HG03135 (cell line): ENCODE measurements around the gene ANO9.

Experiments
- ATAC-seq: cut with Tn5 transposase; IDR thresholded peaks from one replicate; pipeline ENCODE4 v1.9.1; 2021; ENCODE audit warnings: mild to moderate bottlenecking, moderate library complexity; ENCODE audit not compliant: unreplicated experiment

The ANO9 gene, protein sequence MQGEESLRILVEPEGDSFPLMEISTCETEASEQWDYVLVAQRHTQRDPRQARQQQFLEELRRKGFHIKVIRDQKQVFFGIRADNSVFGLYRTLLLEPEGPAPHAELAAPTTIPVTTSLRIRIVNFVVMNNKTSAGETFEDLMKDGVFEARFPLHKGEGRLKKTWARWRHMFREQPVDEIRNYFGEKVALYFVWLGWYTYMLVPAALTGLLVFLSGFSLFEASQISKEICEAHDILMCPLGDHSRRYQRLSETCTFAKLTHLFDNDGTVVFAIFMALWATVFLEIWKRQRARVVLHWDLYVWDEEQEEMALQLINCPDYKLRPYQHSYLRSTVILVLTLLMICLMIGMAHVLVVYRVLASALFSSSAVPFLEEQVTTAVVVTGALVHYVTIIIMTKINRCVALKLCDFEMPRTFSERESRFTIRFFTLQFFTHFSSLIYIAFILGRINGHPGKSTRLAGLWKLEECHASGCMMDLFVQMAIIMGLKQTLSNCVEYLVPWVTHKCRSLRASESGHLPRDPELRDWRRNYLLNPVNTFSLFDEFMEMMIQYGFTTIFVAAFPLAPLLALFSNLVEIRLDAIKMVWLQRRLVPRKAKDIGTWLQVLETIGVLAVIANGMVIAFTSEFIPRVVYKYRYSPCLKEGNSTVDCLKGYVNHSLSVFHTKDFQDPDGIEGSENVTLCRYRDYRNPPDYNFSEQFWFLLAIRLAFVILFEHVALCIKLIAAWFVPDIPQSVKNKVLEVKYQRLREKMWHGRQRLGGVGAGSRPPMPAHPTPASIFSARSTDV

DNA sequence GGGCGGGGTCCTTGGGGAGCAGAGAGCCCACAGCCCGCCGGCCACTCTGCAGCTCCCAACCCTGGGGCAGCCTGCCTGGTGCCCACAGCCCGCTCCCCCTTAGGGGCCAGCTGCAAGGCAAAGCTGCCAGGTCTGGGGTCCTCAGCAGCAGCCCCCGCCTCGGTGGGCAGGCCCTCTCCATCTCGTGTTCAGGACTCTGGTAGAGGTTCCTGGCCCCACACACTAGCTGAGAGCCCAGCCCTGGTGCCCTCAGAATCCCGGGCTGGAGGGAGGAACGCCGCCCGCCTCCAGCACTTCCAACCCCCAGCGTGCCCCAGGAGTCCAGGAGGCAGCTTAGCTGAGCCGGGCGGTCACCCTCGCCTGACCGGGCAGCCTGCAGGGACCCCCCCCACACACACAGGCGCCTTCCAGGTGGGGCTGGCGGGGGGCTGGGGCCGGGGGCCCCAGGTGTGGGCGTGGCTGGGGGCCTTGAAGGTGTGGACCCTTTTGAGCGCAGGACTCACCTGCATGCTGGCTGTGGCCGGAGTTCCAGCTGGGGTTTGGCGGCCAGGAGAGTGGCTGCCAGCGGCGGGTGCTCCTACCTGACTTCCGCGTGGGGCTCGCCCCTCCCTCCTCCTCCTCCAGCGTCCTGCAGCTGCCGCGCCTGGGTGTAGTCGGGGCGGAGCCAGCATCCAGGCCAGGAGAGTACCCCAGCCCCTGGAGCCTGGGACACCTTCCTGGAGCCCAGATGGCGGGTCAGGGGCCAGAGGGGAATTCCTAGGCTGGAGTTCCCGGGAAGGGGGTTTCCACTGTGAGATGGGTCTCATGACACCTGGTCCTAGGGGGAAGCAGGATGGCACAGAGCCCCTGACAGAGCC lies at the start of gene ANO9:
TSS of gene ANO9 (minus strand) at position 594 of the 857 bp plus-strand sequence. CDS start at position 509, 85 bp downstream.
- ATAC-seq = no peak

DNA sequence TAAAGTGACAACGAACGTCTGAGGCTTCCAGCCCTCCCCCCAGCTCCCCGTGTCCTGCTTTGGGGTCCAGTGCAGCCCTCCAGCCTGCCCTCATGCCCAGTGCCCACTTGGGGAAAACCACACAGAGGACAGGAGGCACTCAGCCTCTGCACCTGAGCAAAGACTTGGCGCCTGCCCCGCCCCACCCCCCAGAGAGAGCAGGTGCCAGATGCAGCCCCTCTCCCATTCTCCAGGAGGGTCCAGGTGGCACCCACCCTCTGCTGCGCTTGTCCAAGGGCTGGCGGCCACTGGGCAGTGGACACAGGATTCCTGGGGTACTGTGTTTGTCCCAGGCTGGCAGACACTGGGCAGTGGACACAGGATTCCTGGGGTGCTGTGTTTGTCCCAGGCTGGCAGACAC lies 49.5 kb upstream of the ANO9 start:
- ATAC-seq = no peak

DNA sequence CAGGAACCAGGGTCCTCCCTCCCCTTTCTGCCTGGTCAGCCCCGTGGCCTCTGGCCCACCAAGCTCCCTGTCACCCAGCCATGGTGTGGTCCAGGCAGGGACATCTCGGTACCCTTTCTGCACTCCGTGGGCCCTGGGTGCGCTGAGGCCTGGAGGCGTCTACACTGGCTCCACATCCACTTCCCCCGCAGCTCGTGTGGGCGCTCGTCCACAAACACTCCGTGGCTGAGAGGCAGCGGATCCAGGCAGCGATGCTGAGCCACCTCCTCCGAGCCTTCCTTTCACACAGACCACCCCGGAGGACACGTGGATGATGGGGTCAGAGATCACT lies 49.1 kb upstream of the ANO9 start:
- ATAC-seq = no peak

DNA sequence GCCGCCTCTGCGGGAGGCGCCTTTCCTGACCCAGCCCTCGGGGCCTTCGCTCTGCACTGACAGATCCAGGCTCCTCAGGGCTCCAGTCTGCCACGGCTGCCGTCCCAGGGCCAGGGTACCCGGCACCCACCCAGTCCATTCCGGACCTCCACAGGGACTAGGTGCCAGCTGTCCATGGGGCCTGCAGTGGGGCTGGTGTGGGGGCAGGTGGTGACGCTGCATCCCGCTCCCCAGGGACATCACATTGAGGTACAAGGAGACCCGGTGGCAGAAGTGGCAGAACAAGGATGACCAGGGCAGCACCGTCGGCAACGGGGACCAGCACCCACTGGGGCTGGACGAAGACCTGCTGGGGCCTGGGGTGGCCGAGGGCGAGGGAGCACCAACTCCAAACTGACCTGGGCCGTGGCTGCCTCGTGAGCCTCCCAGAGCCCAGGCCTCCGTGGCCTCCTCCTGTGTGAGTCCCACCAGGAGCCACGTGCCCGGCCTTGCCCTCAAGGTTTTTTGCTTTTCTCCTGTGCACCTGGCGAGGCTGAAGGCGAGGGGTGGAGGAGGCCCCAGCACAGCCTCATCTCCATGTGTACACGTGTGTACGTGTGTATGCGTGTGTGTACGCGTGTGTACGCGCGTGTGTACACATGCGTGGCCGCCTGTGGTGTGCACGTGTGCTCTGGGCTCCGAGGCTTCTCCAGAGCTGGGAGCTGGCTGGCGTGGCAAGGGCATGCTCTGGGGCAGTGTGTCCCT lies 48.5 kb upstream of the ANO9 start:
- ATAC-seq = no peak

DNA sequence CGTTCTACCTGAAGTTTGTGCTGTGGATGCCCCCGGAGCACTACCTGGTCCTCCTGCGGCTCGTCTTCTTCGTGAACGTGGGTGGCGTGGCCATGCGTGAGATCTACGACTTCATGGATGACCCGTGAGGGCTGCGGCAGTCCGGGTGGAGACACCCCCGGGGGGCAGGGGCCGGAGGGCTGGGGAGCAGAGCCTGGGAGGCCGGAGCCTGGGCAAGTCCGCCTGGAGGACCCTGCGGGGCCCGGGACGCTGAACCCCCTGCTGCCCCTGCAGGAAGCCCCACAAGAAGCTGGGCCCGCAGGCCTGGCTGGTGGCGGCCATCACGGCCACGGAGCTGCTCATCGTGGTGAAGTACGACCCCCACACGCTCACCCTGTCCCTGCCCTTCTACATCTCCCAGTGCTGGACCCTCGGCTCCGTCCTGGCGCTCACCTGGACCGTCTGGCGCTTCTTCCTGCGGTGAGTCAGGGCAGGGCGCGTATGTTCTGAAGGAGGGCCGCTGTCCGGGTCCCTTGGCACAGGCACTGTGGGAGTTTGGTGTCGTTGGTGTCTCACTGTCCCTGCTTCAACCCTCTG lies 47.9 kb upstream of the ANO9 start:
- no peak for ATAC-seq

DNA sequence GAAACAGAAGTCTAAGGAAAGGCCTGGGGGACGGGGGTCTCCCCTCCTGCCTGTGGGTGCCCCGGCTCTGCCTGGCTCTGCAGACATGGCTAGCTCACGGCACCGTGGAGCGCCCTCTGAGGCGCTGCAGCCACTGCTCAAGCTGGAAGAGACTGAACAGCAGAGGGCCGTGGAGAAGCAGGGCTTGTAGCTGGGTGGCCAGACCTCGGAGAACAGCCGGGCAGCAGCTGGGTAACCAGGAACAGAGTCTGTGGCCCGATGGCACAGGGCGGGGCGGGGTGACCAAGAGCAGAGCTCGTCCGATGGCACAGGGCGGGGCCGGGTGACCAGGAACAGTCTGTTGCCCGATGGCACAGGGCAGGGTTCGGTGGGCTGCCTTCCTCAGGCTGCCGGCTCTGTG lies 47.2 kb upstream of the ANO9 start:
- ATAC-seq = no peak

DNA sequence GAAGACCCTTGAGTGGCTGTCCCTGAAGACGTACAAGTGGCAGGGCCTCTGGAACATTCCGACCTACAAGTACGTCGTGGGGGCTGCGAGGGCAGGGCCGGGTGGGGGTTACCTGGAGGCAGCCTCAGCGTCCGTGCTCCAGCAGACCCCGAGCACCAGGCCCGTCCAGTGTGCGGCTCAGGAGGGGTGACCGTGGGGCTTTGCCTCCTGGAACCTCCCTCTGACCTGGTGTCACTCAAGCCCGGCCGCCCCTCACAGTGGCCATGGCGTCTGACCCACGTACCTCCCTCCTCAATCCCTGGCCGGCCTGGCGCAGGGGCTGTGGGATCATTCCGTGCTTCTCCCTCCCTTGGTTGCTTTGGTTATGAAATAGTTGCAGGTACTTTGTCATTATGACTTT lies 46.8 kb upstream of the ANO9 start:
- ATAC-seq = no peak

DNA sequence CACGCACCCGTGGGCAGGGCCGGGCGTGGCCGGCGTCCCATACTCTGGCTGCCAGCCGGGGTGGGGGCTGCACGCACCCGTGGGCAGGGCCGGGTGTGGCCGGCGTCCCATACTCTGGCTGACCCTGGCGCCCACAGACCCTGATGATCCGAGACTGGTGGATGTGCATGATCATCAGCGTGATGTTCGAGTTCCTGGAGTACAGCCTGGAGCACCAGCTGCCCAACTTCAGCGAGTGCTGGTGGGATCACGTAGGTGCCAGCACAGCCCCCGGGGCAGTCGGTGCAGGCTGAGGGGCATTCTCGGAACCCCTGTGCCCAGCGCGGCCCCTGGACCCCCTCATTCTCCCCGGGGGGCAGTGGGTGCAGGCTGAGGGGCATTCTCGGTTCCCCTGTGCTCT lies 46.3 kb upstream of the ANO9 start:
- ATAC-seq = no peak

DNA sequence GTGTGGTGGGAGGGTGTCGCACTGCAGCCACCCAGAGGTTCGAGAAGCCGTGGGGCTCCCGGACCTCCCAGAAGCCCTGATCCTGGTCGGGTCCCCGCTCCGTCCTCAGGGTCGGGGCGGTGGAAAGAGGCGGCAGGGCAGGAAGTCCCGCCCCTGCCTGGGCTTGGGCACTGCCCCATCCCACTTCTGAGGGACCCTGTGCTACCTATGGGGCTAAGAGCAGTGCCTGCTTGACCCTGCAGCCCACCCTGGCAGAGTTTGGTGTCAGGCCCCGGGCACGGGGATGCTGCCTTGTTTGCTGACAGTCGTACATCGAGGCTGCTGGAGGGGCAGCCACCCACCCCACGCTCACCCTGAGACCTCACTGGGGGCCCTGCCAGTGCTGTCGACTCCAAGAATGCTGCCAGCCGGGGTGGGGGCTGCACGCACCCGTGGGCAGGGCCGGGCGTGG lies 45.8 kb upstream of the ANO9 start:
- ATAC-seq = no peak

DNA sequence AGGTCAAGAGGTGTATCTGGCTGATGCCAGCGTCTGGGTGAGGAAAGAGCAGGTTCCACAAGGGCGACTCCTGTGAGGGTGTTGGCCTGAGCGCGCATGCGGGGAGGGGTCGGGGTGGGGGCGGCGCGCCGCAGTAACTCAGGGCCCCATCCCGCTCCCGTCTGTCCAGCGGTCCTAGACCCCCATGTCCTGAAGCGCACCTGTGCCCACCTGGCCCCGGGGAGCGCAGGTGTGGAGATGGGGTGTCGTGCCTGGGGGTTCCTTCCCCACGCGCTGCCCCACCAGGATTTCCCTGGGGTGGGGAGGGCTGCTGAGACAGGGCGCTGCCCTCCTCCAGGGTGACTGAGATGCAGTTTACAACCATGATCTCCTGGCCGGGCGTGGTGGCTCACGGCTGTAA lies 44.4 kb upstream of the ANO9 start:
- no peak for ATAC-seq

DNA sequence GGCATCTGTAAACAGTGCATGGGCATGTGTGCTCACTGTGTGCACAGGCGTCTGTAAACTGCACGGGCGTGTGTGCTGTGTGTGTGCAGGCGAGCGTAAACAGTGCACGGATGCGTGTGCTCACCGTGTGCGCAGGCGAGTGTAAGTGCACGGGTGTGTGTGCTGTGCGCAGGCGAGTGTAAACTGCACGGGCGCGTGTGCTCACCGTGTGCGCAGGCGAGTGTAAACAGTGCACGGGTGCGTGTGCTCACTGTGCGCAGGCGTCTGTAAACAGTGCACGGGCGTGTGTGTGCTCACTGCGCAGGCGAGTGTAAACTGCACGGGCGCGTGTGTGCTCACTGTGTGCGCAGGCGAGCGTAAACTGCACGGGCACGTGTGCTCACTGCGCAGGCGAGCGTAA lies 42.8 kb upstream of the ANO9 start:
- ATAC-seq = no peak

DNA sequence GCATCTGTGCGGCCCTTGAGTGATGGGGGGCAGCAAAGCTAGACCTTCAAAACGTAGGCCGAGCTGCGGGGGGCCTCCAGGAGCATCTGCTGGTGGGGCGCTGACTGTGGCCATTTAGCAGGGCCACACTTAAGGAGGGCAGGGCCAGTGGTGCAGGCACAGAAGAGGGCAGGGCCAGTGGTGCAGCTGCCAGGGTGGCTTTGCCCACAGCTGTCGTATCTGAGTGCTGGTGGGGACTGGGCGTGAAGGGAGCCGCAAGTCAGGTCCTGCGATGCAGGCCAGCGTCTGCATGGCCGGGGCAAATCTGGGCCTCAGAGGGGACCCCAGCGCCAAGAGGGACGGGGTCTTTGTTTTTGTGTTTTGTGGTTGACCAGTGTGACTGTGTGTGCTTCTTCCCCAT lies 37.5 kb upstream of the ANO9 start:
- no peak for ATAC-seq

DNA sequence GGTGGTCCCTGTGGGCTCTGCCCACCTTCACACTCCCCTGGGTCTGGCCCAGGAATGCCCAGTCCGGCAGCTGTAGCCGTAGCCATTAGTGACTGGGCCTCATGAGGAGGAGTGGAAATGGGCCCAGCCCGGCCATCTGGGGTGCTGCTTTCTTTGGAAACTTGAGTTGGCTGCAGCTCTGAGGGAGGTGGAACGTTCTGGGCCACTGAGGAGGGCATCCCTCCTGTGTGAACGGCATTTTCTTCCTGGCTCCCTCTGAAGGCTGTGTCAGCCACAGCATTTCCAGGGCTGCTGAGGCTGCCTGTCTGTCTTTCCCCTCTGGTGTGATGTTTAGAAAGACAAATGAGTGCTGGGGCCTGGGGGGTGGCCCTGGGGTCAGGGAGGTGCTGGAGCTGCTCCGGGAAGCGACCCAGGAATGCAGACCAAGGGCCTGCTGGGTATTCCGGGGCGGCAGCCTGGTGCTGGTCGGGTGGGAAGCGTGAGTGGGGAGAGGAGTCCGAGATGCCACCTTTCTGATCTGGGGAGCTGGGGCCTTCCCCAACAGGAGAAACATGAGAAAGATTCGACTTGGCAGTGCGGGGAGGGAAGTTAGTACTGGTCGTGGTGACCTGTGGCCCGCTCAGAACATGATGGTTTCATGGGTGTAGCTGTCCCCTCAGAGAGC lies 35.4 kb upstream of the ANO9 start:
- no peak for ATAC-seq

DNA sequence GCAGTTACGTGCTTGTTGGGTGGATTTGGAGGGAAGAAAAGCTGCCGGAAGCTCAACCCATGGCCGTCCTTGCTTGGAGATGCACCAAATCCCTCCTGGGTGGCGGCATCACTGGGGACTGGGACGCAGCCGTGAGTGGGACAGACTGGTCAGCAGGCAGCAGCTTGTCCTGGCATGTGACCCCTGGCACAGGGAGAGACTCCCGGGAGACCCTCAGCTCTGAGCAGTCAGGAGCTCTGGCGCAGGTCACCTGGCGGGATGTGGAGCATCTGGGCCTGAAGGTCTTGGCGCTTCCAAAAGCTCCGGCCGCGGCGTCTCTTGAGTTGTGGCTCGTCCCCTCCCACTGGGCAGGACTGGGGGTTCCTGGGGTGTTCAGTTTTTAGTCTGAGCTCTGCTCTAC lies 34.6 kb upstream of the ANO9 start:
- ATAC-seq = no peak

DNA sequence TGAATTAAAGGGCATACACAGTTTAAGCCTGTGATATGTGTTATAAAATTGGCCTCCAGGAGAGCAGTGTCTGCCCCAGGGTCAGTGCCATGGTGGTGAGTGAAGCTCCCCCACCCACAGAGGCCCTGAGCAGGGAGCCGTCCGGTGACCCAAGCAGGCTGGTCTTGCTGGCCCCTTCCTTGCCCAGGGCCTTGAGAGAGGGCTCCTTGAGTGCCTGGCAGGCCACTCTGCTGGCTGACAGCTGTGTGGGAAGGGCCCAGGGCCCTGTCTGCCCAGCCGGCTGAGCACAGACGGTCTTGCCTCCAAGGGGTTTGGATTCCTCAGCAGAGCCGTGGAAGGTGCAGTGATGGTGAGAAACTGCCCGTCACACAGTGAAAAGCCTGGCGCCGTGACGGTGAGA lies 34.1 kb upstream of the ANO9 start:
- ATAC-seq = no peak

DNA sequence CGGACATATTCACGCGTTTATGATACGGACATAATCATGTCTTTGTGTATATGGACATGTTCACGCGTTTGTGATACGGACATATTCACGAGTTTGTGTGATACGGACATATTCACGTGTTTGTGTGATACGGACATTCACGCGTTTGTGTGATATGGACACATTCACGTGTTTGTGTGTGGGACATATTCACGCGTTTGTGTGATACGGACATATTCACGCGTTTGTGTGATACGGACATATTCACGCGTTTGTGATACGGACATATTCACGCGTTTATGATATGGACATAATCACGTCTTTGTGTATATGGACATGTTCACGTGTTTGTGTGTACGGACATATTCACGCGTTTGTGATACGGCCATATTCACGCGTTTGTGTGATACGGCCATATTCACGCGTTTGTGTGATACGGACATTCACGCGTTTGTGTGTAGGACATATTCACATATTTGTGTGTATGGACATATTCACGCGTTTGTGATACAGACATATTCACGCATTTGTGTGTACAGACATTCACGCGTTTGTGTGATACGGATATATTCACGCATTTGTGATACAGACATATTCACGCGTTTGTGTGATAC lies 33.2 kb upstream of the ANO9 start:
- ATAC-seq = no peak

DNA sequence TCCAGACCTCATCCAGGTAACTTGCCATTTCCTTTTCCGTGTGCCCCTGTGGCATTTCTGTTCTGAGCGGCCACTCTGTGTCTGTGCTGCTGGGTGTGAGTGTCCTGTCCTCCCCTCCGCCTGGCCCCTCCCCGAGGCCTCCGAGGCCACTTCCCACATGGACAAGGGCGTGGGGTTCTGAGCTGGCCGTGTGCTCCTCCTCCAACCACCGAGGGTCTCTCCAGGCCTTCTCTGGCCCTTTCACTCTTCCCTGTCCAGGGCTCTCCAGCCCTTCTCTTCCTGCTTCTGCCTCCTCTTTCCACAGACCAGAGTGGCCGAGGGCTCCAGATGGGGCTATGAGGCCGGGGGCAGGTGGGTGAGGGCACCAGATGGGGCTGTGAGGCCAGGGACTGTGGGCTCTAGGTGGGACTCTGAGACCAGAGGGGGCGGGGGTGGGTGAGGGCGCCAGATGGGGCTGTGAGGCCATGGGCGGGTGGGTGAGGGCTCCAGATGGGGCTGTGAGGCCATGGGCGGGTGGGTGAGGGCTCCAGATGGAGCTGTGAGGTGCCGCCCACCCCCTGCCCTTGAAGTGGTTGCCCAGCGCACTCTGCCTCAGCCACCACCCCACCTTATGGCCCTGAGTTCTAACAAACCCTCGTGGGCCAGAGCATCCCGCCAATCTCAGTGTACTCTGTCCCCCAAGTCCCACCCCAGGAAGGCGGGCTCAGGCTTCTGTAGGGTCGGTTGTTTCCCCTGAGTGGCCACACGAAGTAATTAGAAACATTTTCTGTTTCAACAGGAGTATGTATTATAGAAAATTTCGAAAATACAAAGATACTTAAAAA lies 32.4 kb upstream of the ANO9 start:
- ATAC-seq = no peak

DNA sequence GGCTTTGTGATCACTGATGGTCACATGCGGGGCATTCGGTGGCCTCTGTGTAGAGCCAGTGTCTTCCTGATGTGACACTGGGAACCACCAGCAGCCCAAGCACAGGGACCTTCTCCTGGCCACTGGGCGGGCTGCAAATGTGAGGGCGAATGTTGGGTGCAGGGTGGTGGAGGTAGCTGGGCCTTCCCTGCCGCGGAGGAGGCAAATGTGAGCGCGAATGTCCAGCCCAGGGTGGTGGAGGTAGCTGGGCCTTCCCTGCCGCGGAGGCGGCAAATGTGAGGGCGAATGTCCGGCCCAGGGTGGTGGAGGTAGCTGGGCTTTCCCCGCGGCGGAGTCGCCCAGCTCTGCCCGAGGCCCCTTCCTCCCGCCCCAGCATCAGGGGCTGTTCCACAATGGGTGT lies 31.6 kb upstream of the ANO9 start:
- no peak for ATAC-seq

DNA sequence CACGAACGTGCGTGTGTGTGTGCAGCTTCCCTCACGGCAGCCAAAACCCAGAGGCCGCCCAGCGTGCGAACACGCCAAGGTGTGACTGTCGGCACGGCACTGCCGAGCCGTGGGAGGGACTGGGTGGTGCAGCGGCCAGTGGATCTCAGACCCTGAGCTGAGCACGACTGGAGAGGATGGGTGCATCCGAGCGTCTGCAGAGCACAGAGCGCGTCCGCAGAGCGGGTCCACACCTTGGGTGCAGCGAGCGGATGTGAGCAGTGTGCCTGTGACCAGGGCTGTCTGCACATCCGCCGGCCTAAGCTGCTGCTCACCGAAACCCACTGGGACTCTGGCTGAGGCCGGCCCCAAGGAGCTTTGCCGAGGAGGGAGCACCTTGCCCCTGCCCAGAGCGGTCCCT lies 31.0 kb upstream of the ANO9 start:
- ATAC-seq = no peak
